Measurements from ENCODE around the gene BMP4.

Gene BMP4

GRCh38 chr14:53951627-53952303, 4.9 kb downstream of the BMP4 start:
- Histone ChIP-seq H3K4me1 (ENCODE audit: control insufficient read depth in 1 of 2, insufficient read depth in 1 of 2, low read depth in 1 of 2, low read length in 1 of 2) (peaks cover 10 to 14% of the 10 kb centered on the region in 2 experiments), H3K36me3 (no peaks in the 10 kb centered on the region), H3K4me3 (ENCODE audit: low read depth in 1 of 2, low read length in 1 of 2) (no peak overlapping the region), H3K27ac (no peak overlapping the region), H3K27me3 (peaks cover 100% of the 10 kb centered on the region), H3K9me3 (no peaks in the 10 kb centered on the region)
- no peak for TF ChIP-seq CTCF (IDR thresholded peaks at IDR 0.05)

- Histone ChIP-seq H3K36me3 (no peaks in the 10 kb centered on the region), H3K9me3 (no peaks in the 10 kb centered on the region), H3K27ac (no peak overlapping the region), H3K4me3 (ENCODE audit: low read depth in 1 of 2, low read length in 1 of 2) (no peak overlapping the region), H3K4me1 (ENCODE audit: control insufficient read depth in 1 of 2, insufficient read depth in 1 of 2, low read depth in 1 of 2, low read length in 1 of 2) (peaks cover 10 to 14% of the 10 kb centered on the region in 2 experiments), H3K27me3 (peaks cover 100% of the 10 kb centered on the region)
- TF ChIP-seq CTCF (IDR thresholded peaks at IDR 0.05), result no peak
These were observed 5.4 kb downstream of the BMP4 start for GRCh38 chr14:53951243-53951626.

DNA sequence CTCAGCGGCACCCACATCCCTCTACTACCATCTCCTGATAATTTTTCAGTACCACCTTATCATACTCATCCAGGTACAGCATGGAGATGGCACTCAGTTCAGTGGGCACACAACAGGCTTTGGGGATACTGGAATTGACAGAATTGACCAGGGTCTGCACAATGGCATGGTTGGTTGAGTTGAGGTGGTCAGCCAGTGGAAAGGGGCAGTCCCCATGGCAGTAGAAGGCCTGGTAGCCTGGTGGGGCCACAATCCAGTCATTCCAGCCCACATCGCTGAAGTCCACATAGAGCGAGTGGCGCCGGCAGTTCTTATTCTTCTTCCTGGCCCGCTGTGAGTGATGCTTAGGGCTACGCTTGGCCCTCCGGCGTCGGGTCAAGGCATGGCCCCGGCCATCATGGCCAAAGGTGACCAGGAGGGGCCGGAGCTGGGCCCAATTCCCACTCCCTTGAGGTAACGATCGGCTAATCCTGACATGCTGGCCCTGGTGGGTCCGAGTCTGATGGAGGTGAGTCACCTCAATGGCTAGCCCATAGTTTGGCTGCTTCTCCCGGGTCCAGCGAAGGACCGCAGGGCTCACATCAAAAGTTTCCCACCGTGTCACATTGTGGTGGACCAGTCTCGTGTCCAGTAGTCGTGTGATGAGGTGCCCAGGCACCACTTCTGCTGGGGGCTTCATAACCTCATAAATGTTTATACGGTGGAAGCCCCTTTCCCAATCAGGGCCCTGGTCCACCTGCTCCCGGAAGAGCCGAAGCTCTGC, 6.4 kb downstream of the BMP4 start:
- H3K9me3 ChIP-seq, result no peaks in the 10 kb centered on the region
- H3K4me1 ChIP-seq (ENCODE audit: control insufficient read depth in 1 of 2, insufficient read depth in 1 of 2, low read depth in 1 of 2, low read length in 1 of 2), result peaks cover 10 to 14% of the 10 kb centered on the region in 2 experiments
- H3K4me3 ChIP-seq (ENCODE audit: low read depth in 1 of 2, low read length in 1 of 2), result no peak overlapping the region
- no peak for TF ChIP-seq CTCF (IDR thresholded peaks at IDR 0.05)
- peaks cover 100% of the 10 kb centered on the region for H3K27me3 ChIP-seq
- H3K36me3 ChIP-seq, result no peaks in the 10 kb centered on the region
- H3K27ac ChIP-seq, result no peak overlapping the region

GRCh38 chr14:53949201-53949600, 7.4 kb downstream of the BMP4 start:
- Histone ChIP-seq H3K4me1 (ENCODE audit: control insufficient read depth in 1 of 2, insufficient read depth in 1 of 2, low read depth in 1 of 2, low read length in 1 of 2) (peaks cover 4 to 5% of the 10 kb centered on the region in 2 experiments), H3K9me3 (no peaks in the 10 kb centered on the region), H3K4me3 (ENCODE audit: low read depth in 1 of 2, low read length in 1 of 2) (no peak overlapping the region), H3K27me3 (peaks cover 100% of the 10 kb centered on the region), H3K27ac (no peak overlapping the region), H3K36me3 (no peaks in the 10 kb centered on the region)
- TF ChIP-seq CTCF (IDR thresholded peaks at IDR 0.05), result no peak

- H3K4me3 ChIP-seq (ENCODE audit: low read depth in 1 of 2, low read length in 1 of 2), result no peak overlapping the region
- no peaks in the 10 kb centered on the region for H3K36me3 ChIP-seq
- no peaks in the 10 kb centered on the region for H3K9me3 ChIP-seq
- peaks cover 100% of the 10 kb centered on the region for H3K27me3 ChIP-seq
- no peak overlapping the region for H3K27ac ChIP-seq
- H3K4me1 ChIP-seq (ENCODE audit: control insufficient read depth in 1 of 2, insufficient read depth in 1 of 2, low read depth in 1 of 2, low read length in 1 of 2), result no peaks in the 10 kb centered on the region
- no peak for TF ChIP-seq CTCF (IDR thresholded peaks at IDR 0.05)
These were observed 8.3 kb downstream of the BMP4 start for GRCh38 chr14:53948205-53948884.

All from neutrophil (primary cell).